GM19438 (cell line): ENCODE measurements around the gene ANKMY2.

Experiments
- ATAC-seq: cut with Tn5 transposase; IDR thresholded peaks from one replicate; pipeline ENCODE4 v1.9.1; 2021; ENCODE audit warnings: low read depth; ENCODE audit not compliant: unreplicated experiment

The ANKMY2 gene

GRCh38 chr7:16586081-16586874 is 59.3 kb downstream of the ANKMY2 start:
- ATAC-seq = no peak

GRCh38 chr7:16585540-16585939 is 60.0 kb downstream of the ANKMY2 start:
- no peak for ATAC-seq

- no peak for ATAC-seq
Observed at GRCh38 chr7:16583834-16584233, 61.7 kb downstream of the ANKMY2 start.

- ATAC-seq = no peak
Observed at GRCh38 chr7:16581286-16581685, 64.3 kb downstream of the ANKMY2 start.

- no peak for ATAC-seq
Observed at GRCh38 chr7:16579216-16579615, 66.3 kb downstream of the ANKMY2 start.

GRCh38 chr7:16571941-16572340 is 73.6 kb downstream of the ANKMY2 start:
- no peak for ATAC-seq

GRCh38 chr7:16564909-16565426 is 80.6 kb downstream of the ANKMY2 start:
- peak; percentile 63 for ATAC-seq

GRCh38 chr7:16564023-16564380 is 81.6 kb downstream of the ANKMY2 start:
- no peak for ATAC-seq

- ATAC-seq = peak; percentile 77
Observed at GRCh38 chr7:16563281-16564022, 82.1 kb downstream of the ANKMY2 start.

- ATAC-seq = no peak
Observed at GRCh38 chr7:16562456-16563220, 82.9 kb downstream of the ANKMY2 start.

- ATAC-seq = no peak
Observed at GRCh38 chr7:16561943-16562342, 83.6 kb downstream of the ANKMY2 start.

- no peak for ATAC-seq
Observed at GRCh38 chr7:16559497-16560179, 85.9 kb downstream of the ANKMY2 start.

GRCh38 chr7:16558761-16559302 is 86.7 kb downstream of the ANKMY2 start:
- ATAC-seq = no peak

- no peak for ATAC-seq
Observed at GRCh38 chr7:16556359-16556758, 89.2 kb downstream of the ANKMY2 start.

- ATAC-seq = no peak
Observed at GRCh38 chr7:16554518-16555236, 90.9 kb downstream of the ANKMY2 start.

- no peak for ATAC-seq
Observed at GRCh38 chr7:16550671-16551070, 94.9 kb downstream of the ANKMY2 start.
